Effector CD4-positive, alpha-beta T cell (primary cell): Measurements from ENCODE around the gene PHF11.
A peak's percentile ranks its signal among the peaks of the same experiment; 100 is the strongest.

ENCODE experiments used
- DNase-seq: peaks from one replicate; pipeline ENCODE4 v3.0.0-alpha.2; 2020
- total RNA-seq: gene quantifications from one replicate; lab custom pipeline; 2026; lab: John Stamatoyannopoulos, UW

Gene PHF11
- total RNA-seq: 69.0 reads per million, percentile 75 among the genes with 10 or more reads in this experiment

GRCh38 chr13:49495783-49496762 is at the start of gene PHF11:
TSS of gene PHF11 (plus strand) at chr13:49495953. CDS start at chr13:49496002, 49 bp downstream.
- DNase-seq: peak; percentile 80

GRCh38 chr13:49446473-49446872 is 49.3 kb upstream of the PHF11 start:
- DNase-seq: no peak

- DNase-seq: no peak
Measured at GRCh38 chr13:49448753-49449152, 47.0 kb upstream of the PHF11 start.

- no peak for DNase-seq
Measured at GRCh38 chr13:49450105-49450819, 45.5 kb upstream of the PHF11 start.

- no peak for DNase-seq
Measured at GRCh38 chr13:49452725-49453457, 42.9 kb upstream of the PHF11 start.

- no peak for DNase-seq
Measured at GRCh38 chr13:49453465-49453864, 42.3 kb upstream of the PHF11 start.

GRCh38 chr13:49454388-49455006 is 41.3 kb upstream of the PHF11 start:
- no peak for DNase-seq

GRCh38 chr13:49455007-49455398 is 40.8 kb upstream of the PHF11 start:
- no peak for DNase-seq

- DNase-seq: no peak
Measured at GRCh38 chr13:49456156-49456555, 39.6 kb upstream of the PHF11 start.

GRCh38 chr13:49457221-49457620 is 38.5 kb upstream of the PHF11 start:
- no peak for DNase-seq

GRCh38 chr13:49459580-49459979 is 36.2 kb upstream of the PHF11 start:
- no peak for DNase-seq

- no peak for DNase-seq
Measured at GRCh38 chr13:49464085-49464484, 31.7 kb upstream of the PHF11 start.

- no peak for DNase-seq
Measured at GRCh38 chr13:49464621-49465325, 31.0 kb upstream of the PHF11 start.

- no peak for DNase-seq
Measured at GRCh38 chr13:49466292-49466838, 29.4 kb upstream of the PHF11 start.

- no peak for DNase-seq
Measured at GRCh38 chr13:49472186-49472585, 23.6 kb upstream of the PHF11 start.

- no peak for DNase-seq
Measured at GRCh38 chr13:49476529-49476928, 19.2 kb upstream of the PHF11 start.

GRCh38 chr13:49481788-49482187 is 14.0 kb upstream of the PHF11 start:
- no peak for DNase-seq

- no peak for DNase-seq
Measured at GRCh38 chr13:49488563-49488962, 7.2 kb upstream of the PHF11 start.

- no peak for DNase-seq
Measured at GRCh38 chr13:49494645-49495044, 1.1 kb upstream of the PHF11 start.

GRCh38 chr13:49496837-49497236 is 1.1 kb downstream of the PHF11 start:
- peak; percentile 40 for DNase-seq

- DNase-seq: no peak
Measured at GRCh38 chr13:49497272-49497671, 1.5 kb downstream of the PHF11 start.

- DNase-seq: no peak
Measured at GRCh38 chr13:49498206-49498605, 2.5 kb downstream of the PHF11 start.
